GM18520 (cell line): ENCODE data around the gene MYH15.

Experiments
- ATAC-seq: cut with Tn5 transposase; IDR thresholded peaks from one replicate; pipeline ENCODE4 v1.9.1; 2021; ENCODE audit not compliant: unreplicated experiment

Gene MYH15

GRCh38 chr3:108511055-108511454, 659 bp upstream of the MYH15 start:
- no peak for ATAC-seq

GRCh38 chr3:108509871-108510270, 525 bp downstream of the MYH15 start:
- no peak for ATAC-seq

- ATAC-seq = no peak
Observed at GRCh38 chr3:108509263-108509662, 1.1 kb downstream of the MYH15 start.

- no peak for ATAC-seq
Observed at GRCh38 chr3:108507902-108508301, 2.5 kb downstream of the MYH15 start.

GRCh38 chr3:108505811-108506210, 4.6 kb downstream of the MYH15 start:
- no peak for ATAC-seq

GRCh38 chr3:108503722-108504121, 6.7 kb downstream of the MYH15 start:
- ATAC-seq = no peak

- ATAC-seq = no peak
Observed at GRCh38 chr3:108501535-108501934, 8.9 kb downstream of the MYH15 start.

GRCh38 chr3:108500728-108501127, 9.7 kb downstream of the MYH15 start:
- no peak for ATAC-seq

- no peak for ATAC-seq
Observed at GRCh38 chr3:108497271-108497670, 13.1 kb downstream of the MYH15 start.

- ATAC-seq = no peak
Observed at GRCh38 chr3:108495717-108496116, 14.7 kb downstream of the MYH15 start.

GRCh38 chr3:108494906-108495531, 15.4 kb downstream of the MYH15 start:
- ATAC-seq = no peak

- ATAC-seq = no peak
Observed at GRCh38 chr3:108493862-108494261, 16.5 kb downstream of the MYH15 start.

- ATAC-seq = no peak
Observed at GRCh38 chr3:108491456-108491855, 18.9 kb downstream of the MYH15 start.

- ATAC-seq = no peak
Observed at GRCh38 chr3:108489776-108490175, 20.6 kb downstream of the MYH15 start.

- ATAC-seq = no peak
Observed at GRCh38 chr3:108488631-108489030, 21.8 kb downstream of the MYH15 start.

- ATAC-seq = no peak
Observed at GRCh38 chr3:108487439-108487838, 23.0 kb downstream of the MYH15 start.

GRCh38 chr3:108486941-108487340, 23.5 kb downstream of the MYH15 start:
- ATAC-seq = no peak

- ATAC-seq = no peak
Observed at GRCh38 chr3:108486338-108486737, 24.1 kb downstream of the MYH15 start.

- peak; percentile 61 for ATAC-seq
Observed at GRCh38 chr3:108485146-108485545, 25.2 kb downstream of the MYH15 start.

GRCh38 chr3:108479224-108479623, 31.2 kb downstream of the MYH15 start:
- ATAC-seq = no peak

GRCh38 chr3:108477511-108478147, 32.8 kb downstream of the MYH15 start:
- ATAC-seq = peak; percentile 60

- no peak for ATAC-seq
Observed at GRCh38 chr3:108475220-108475782, 35.1 kb downstream of the MYH15 start.

GRCh38 chr3:108474581-108474980, 35.8 kb downstream of the MYH15 start:
- no peak for ATAC-seq
